Tibial nerve (tissue), 4 donors: ENCODE results near the gene CLNK. TPM values are rescaled to one million over a fixed set of nuclear protein-coding genes. Genes with fewer than 3 reads are reported as not detected.
"Not testable (repeated sequence)": the region's sequence is repeated elsewhere in the genome, so short reads cannot be mapped to it uniquely, and the experiment has no call there.

Experiments used
- DNase-seq, 2 donors: peaks; one replicate each; pipeline ENCODE4 v3.0.0-alpha.2; 2019; ENCODE audit warnings: low spot score in 2 of 2
- H3K27ac ChIP-seq, 4 donors: fragments of 200-600 bp; sonication (generic) in 3 of 4; one replicate each; pipeline ENCODE4 v1.5.1; 2017 to 2019; ENCODE audit warnings: mild to moderate bottlenecking in 1 of 4
- H3K27me3 ChIP-seq, 2 donors: fragments of 200-600 bp; sonication (generic) in 1 of 2; one replicate each; pipeline versions ENCODE4 v1.5.1 to v1.6.0; 2017 to 2019
- H3K36me3 ChIP-seq, 3 donors: fragments of 200-600 bp; sonication (generic); one replicate each; pipeline ENCODE4 v1.5.1; 2018 to 2019
- H3K4me1 ChIP-seq, 4 donors: fragments of 200-600 bp; sonication (generic) in 3 of 4; one replicate each; pipeline ENCODE4 v1.5.1; 2017 to 2019
- H3K4me3 ChIP-seq, 4 donors: fragments of 200-600 bp; sonication (generic) in 3 of 4; one replicate each; pipeline ENCODE4 v1.5.1; 2017 to 2019; ENCODE audit warnings: mild to moderate bottlenecking in 1 of 4, moderate library complexity in 1 of 4
- H3K9me3 ChIP-seq, 4 donors: fragments of 200-600 bp; sonication (generic) in 3 of 4; one replicate each; pipeline ENCODE4 v1.5.1; 2017 to 2019
- EP300 ChIP-seq, 2 donors: sonication (generic); formaldehyde crosslinking; IDR thresholded peaks; one replicate each; pipeline ENCODE4 v1.6.1; 2017; ENCODE audit warnings: antibody characterized with exemption in 2 of 2, mild to moderate bottlenecking in 1 of 2
- POLR2A ChIP-seq, 2 donors: fragments of 450-650 bp; IDR thresholded peaks; one replicate each; pipeline ENCODE4 v1.6.1; 2017; ENCODE audit warnings: antibody characterized with exemption in 2 of 2, mild to moderate bottlenecking in 2 of 2, moderate library complexity in 2 of 2
- WGBS, 2 donors: methylation state at CpG; one replicate each; pipeline ENCODE4 v1.1.5; 2018; 5-methylcytosine and 5-hydroxymethylcytosine counted together
- total RNA-seq, 4 donors: library from RNA; depleted of rRNA; stranded (reverse); fragments of >200 nt; gene quantifications; one replicate each; pipeline ENCODE4 v1.1.0, GENCODE V29; 2016
- TF ChIP-seq, protein P1 (sequence below), 5 experiments: fragments of 200-600 bp in 3 of 5; fragments of 450-650 bp in 2 of 5; sonication (generic) in 3 of 5; IDR thresholded peaks; one replicate each; pipeline ENCODE4 v1.5.1; 2016 to 2019; ENCODE audit warnings: antibody characterized with exemption in 5 of 5, mild to moderate bottlenecking in 3 of 5, moderate library complexity in 2 of 5

CLNK gene
- total RNA-seq, 4 donors from 2014 or later, result not detected

DNA sequence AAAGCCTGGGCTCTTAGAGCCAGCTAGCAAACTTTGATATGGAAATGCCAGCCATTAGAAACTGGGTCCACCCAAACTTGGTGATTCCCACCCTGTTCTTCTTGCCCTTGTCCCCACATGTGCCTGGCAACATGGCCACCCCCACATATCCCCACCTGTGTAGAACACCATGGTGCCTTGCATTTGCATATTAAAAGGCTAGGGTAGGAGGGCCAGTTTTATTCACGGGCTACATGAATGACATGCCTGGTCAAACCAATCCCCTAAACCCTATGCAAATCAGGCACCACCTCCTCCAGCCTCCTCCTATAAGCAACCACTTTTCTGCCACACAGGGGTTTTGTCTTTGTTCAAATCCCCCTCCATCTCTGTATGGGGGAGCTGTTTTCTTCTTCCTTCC is 104.9 kb downstream of the CLNK start:
- H3K4me3 ChIP-seq, result no peak overlapping the region
- no peak for DNase-seq
- no peaks in the 10 kb centered on the region for H3K27me3 ChIP-seq
- H3K9me3 ChIP-seq, result no peaks in the 10 kb centered on the region
- 79 to 94% methylated on average over 1 of the region's 1 CpG for WGBS, 2 donors
- H3K36me3 ChIP-seq, result no peaks in the 10 kb centered on the region
- no peak for TF ChIP-seq POLR2A (IDR thresholded peaks at IDR 0.05)
- TF ChIP-seq, protein P1, sequence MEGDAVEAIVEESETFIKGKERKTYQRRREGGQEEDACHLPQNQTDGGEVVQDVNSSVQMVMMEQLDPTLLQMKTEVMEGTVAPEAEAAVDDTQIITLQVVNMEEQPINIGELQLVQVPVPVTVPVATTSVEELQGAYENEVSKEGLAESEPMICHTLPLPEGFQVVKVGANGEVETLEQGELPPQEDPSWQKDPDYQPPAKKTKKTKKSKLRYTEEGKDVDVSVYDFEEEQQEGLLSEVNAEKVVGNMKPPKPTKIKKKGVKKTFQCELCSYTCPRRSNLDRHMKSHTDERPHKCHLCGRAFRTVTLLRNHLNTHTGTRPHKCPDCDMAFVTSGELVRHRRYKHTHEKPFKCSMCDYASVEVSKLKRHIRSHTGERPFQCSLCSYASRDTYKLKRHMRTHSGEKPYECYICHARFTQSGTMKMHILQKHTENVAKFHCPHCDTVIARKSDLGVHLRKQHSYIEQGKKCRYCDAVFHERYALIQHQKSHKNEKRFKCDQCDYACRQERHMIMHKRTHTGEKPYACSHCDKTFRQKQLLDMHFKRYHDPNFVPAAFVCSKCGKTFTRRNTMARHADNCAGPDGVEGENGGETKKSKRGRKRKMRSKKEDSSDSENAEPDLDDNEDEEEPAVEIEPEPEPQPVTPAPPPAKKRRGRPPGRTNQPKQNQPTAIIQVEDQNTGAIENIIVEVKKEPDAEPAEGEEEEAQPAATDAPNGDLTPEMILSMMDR (IDR thresholded peaks at IDR 0.05), result no peak
- TF ChIP-seq EP300 (IDR thresholded peaks at IDR 0.05), result no peak
- peaks cover 0 to 20% (median 6%) of the 10 kb centered on the region in 4 donors for H3K4me1 ChIP-seq
- no peak overlapping the region for H3K27ac ChIP-seq

DNA sequence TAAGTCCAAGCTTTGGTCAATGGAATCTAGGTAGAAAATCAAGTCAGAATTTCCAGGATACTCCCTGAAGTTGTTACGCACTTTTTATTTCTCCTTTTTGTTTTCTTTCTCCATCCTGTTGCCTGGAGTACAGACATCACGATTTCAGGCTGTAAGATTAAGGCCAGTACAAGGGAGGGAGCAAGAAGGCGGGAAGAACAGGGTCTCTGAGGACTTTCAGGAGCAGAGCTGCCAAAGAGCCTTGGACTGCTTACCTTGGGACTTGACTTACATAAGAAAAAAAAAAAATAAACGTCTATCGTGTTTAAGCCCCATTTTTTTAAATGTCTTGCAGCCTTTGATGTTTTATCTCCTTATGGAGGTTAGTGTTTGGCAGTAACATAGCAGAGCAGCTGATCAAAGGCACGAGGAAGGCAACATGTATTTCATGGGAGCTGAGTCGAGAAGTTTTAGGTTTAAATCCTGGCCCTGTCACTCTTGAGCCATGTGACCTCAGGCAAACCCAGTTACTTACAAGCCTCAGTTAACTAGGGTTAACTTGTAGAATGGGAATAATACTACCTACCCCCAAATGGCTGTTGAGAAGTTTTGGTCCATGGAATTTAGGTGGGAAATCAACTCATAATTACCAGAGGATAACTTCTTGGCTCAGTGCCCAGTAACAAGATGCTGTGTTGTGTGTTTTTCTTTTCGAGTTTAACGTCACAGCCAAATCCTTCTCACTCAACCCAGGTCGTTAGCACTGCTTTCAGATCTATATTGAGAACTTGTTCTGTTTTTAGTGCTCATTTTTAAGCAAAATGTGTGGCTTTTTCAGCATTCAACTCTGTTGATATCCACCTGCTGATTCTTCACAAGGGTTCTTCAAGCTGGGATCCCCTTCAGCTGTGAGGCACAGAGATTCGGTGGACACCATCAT is 106.8 kb downstream of the CLNK start:
- Histone ChIP-seq H3K4me1 (peaks cover 0 to 7% (median 0%) of the 10 kb centered on the region in 4 donors), H3K27me3 (no peaks in the 10 kb centered on the region), H3K36me3 (no peaks in the 10 kb centered on the region), H3K9me3 (no peaks in the 10 kb centered on the region), H3K4me3 (no peak overlapping the region), H3K27ac (no peak overlapping the region)
- TF ChIP-seq, protein P1 (IDR thresholded peaks at IDR 0.05), result no peak
- TF ChIP-seq POLR2A (IDR thresholded peaks at IDR 0.05), result no peak
- no peak for TF ChIP-seq EP300 (IDR thresholded peaks at IDR 0.05)
- DNase-seq, result no peak
- 52 to 65% methylated on average over 11 of the region's 11 CpGs for WGBS, 2 donors

DNA sequence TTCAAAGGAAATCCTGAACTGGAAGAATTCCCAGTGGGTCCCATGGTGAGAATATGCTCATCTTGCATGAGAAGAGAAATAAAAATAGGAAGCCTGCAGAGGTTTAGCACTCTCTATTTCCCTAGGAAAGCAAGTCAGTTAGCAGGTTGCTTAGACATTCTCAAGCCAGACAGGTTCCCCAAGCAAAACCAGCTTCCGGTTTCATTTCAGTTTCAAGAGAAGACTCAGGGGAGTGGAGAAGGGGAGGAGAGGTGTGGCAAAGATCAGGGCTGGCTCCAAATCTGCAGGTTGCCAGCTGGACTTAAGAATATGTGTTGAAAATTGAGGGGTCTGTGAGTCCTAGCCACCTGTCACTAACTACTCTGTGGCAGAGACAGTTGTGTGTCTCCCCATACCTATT is 107.5 kb downstream of the CLNK start:
- 0 to 22% methylated on average over 1 of the region's 1 CpG for WGBS, 2 donors
- Histone ChIP-seq H3K4me1 (peaks cover 0 to 7% (median 0%) of the 10 kb centered on the region in 4 donors), H3K36me3 (no peaks in the 10 kb centered on the region), H3K9me3 (no peaks in the 10 kb centered on the region), H3K27me3 (no peaks in the 10 kb centered on the region), H3K27ac (no peak overlapping the region), H3K4me3 (no peak overlapping the region)
- TF ChIP-seq POLR2A (IDR thresholded peaks at IDR 0.05) (no peak), EP300 (IDR thresholded peaks at IDR 0.05) (no peak)
- DNase-seq, result no peak

DNA sequence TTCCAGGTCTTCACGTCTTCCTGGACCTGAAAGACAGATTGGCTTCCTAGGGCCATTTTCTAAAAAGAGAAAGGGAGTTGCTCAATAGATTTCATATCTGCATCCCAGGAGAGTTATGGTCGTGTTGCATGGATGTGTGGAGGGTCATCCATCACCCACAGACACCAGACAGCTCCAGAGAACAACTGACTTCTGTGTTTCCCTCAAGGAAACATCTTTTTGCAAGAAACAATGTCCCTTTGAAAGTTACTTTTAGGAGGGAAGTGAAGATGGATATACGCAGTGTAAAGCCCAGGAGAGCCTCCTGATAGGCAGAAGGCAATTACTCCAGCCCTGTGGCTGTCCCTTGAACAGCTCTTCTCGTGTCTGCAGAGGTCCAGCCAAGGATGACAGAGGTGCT is 108.3 kb downstream of the CLNK start:
- no peak for TF ChIP-seq EP300 (IDR thresholded peaks at IDR 0.05)
- TF ChIP-seq, protein P1 (IDR thresholded peaks at IDR 0.05), result no peak
- no peak for TF ChIP-seq POLR2A (IDR thresholded peaks at IDR 0.05)
- no peak overlapping the region for H3K27ac ChIP-seq
- WGBS, 2 donors, result 67 to 78% methylated on average over 4 of the region's 4 CpGs
- H3K4me1 ChIP-seq, result peaks cover 0 to 7% (median 0%) of the 10 kb centered on the region in 4 donors
- no peaks in the 10 kb centered on the region for H3K9me3 ChIP-seq
- H3K4me3 ChIP-seq, result no peak overlapping the region
- DNase-seq, result no peak
- H3K27me3 ChIP-seq, result no peaks in the 10 kb centered on the region
- H3K36me3 ChIP-seq, result no peaks in the 10 kb centered on the region

DNA sequence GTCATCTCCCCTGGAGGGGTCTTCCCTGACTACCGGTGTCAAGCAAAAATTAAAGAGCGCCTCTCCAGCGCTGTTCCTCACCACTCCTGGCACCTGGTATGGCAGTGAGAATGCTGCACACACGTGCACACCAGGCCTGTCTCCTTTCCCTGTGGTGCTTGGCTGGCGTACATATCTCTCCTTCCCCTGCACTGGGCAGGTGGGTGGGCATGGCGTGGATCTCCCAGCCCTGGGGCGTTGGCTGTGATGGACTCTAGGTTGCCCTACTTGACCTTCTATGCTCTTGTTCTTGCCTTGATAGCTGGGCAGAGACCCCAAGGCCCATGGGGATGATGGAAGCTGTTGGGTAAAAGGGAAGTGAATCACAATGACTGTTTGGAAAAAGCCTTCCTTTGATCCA is 109.2 kb downstream of the CLNK start:
- WGBS, 2 donors, result 92 to 95% methylated on average over 7 of the region's 7 CpGs
- TF ChIP-seq, protein P1 (IDR thresholded peaks at IDR 0.05), result no peak
- TF ChIP-seq POLR2A (IDR thresholded peaks at IDR 0.05) (no peak), EP300 (IDR thresholded peaks at IDR 0.05) (no peak)
- Histone ChIP-seq H3K4me3 (no peak overlapping the region), H3K36me3 (no peaks in the 10 kb centered on the region), H3K27ac (no peak overlapping the region), H3K9me3 (no peaks in the 10 kb centered on the region), H3K4me1 (peaks cover 0 to 7% (median 0%) of the 10 kb centered on the region in 4 donors), H3K27me3 (no peaks in the 10 kb centered on the region)
- DNase-seq, result no peak

DNA sequence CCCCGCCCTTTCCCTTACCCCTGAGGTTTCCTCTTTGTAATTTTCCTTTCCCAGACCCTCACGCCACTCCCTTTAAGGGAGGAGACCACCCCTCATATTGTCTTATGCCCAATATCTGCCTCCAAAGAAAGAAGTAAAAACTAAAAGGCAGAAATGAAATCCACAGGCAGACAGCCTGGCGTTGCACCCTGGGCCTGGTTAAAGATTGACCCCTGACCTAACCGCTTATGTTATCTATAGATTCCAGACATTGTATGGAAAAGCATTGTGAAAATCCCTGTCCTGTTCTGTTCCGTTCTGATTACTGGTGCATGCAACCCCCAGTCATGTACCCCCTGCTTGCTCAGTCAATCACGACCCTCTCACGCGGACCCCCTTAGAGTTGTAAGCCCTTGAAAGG is 110.0 kb downstream of the CLNK start:
- not testable (repeated sequence) for H3K4me3 ChIP-seq, H3K9me3 ChIP-seq, H3K4me1 ChIP-seq, H3K36me3 ChIP-seq, DNase-seq, H3K27ac ChIP-seq, H3K27me3 ChIP-seq
- WGBS, 2 donors, result 87 to 95% methylated on average over 8 of the region's 8 CpGs
